HepG2 (cell line): ENCODE results near the gene ARHGDIA. TPM values are rescaled to one million over a fixed set of nuclear protein-coding genes. Genes with fewer than 3 reads are reported as not detected.

ENCODE experiments used
- ATAC-seq: fragments of 200-7000 bp; cut with Tn5 transposase; 3 replicates; pipeline ENCODE4 v1.9.1; 2020; ENCODE audit warnings: mild to moderate bottlenecking, moderate library complexity
- BruUV-seq: library from RNA; stranded (reverse); fragments of 400-500 nt; replicated peaks from 2 replicates; lab custom pipeline; 2021; lab: Mats Ljungman, UMichigan
- CTCF ChIA-PET: fragments of 300-600 bp; formaldehyde crosslinking; extraction: SDS; loops from one replicate; lab custom pipeline; 2021; ENCODE audit warnings: low total read pairs, inconsistent platforms, low intra/inter-chr PET ratio; lab: Yijun Ruan, JAX
- POLR2A ChIA-PET: fragments of 350-600 bp; sonication (Branson Sonifier 250); formaldehyde crosslinking; loops from one replicate; lab custom pipeline; 2020; ENCODE audit warnings: antibody characterized with exemption, inconsistent platforms; lab: Yijun Ruan, JAX
- DNase-seq: peaks from one replicate; pipeline ENCODE4 v3.0.0-alpha.2; 2015; ENCODE audit warnings: low spot score
- FAIRE-seq: peaks from 3 replicates; lab custom pipeline; 2011; peaks lifted over from hg19 to GRCh38; lab: Jason Lieb, UNC
- H2AFZ ChIP-seq: one replicate; pipeline ENCODE4 v1.6.1; 2011; ENCODE audit warnings: low read length, inconsistent platforms
- H3K27ac ChIP-seq: fragments of 300-600 bp; 3 replicates; pipeline ENCODE4 v1.8.0; 2011; ENCODE audit warnings: mixed run types, mild to moderate bottlenecking, mixed read lengths, low read length, inconsistent platforms; ENCODE audit not compliant: insufficient read depth; ENCODE audit errors: extremely low read length
- H3K27me3 ChIP-seq, 2 experiments: fragments of 200-600 bp in 1 of 2; 2 replicates in 1 of 2; 3 replicates in 1 of 2; pipeline versions ENCODE4 v1.6.0 to v1.8.0; 2011; ENCODE audit warnings: low read length in 2 of 2, mild to moderate bottlenecking in 2 of 2, moderate library complexity in 2 of 2, inconsistent platforms in 1 of 2; ENCODE audit not compliant: insufficient read depth in 2 of 2, control insufficient read depth in 1 of 2
- H3K36me3 ChIP-seq, 2 experiments: fragments of 200-600 bp in 1 of 2; replicated peaks in 1 of 2; 2 replicates in 1 of 2; 3 replicates in 1 of 2; pipeline versions ENCODE4 v1.5.1 to v1.8.0; 2011; ENCODE audit warnings: low read length in 2 of 2, inconsistent platforms in 1 of 2; ENCODE audit not compliant: insufficient read depth in 2 of 2, control insufficient read depth in 1 of 2
- H3K4me1 ChIP-seq: 2 replicates; pipeline ENCODE4 v1.5.1; 2012; ENCODE audit warnings: low read length, inconsistent platforms; ENCODE audit not compliant: insufficient read depth
- H3K4me2 ChIP-seq: 2 replicates; pipeline ENCODE4 v1.6.0; 2011; ENCODE audit warnings: low read depth, low read length, inconsistent platforms
- H3K4me3 ChIP-seq, 3 experiments: fragments of 200-600 bp in 1 of 3; sonication (generic), shearing (Covaris generic) in 1 of 3; replicated peaks in 1 of 3; 2 replicates each; pipeline ENCODE4 v1.5.1; 2011 to 2016; ENCODE audit warnings: low read length in 3 of 3, inconsistent platforms in 2 of 3, low read depth in 2 of 3, mild to moderate bottlenecking in 2 of 3, control low read depth in 1 of 3, mixed read lengths in 1 of 3; ENCODE audit not compliant: insufficient read depth in 1 of 3
- H3K79me2 ChIP-seq: one replicate; pipeline ENCODE4 v1.6.1; 2011; ENCODE audit warnings: low read length, inconsistent platforms; ENCODE audit not compliant: insufficient read depth
- H3K9ac ChIP-seq: 2 replicates; pipeline ENCODE4 v1.6.0; 2011; ENCODE audit warnings: mild to moderate bottlenecking, low read depth, low read length, inconsistent platforms; ENCODE audit not compliant: insufficient read depth
- H3K9me3 ChIP-seq: 2 replicates; pipeline ENCODE4 v1.5.1; 2012; ENCODE audit warnings: mild to moderate bottlenecking, low read length
- H4K20me1 ChIP-seq: 2 replicates; pipeline ENCODE4 v1.6.0; 2011; ENCODE audit warnings: inconsistent platforms, mild to moderate bottlenecking, low read length, moderate library complexity; ENCODE audit not compliant: insufficient read depth
- AGO2 ChIP-seq: fragments of 200-400 bp; formaldehyde crosslinking; optimal IDR thresholded peaks from 2 replicates; pipeline ENCODE3; 2017; ENCODE audit warnings: mild to moderate bottlenecking, low read depth, low read length, moderate library complexity
- HNRNPLL ChIP-seq: fragments of 200-400 bp; formaldehyde crosslinking; IDR thresholded peaks from 2 replicates; pipeline ENCODE4 v1.6.1; 2017; ENCODE audit warnings: mild to moderate bottlenecking, low read depth, low read length; ENCODE audit not compliant: poor library complexity, severe bottlenecking
- KDM5B ChIP-seq: sonication (generic); formaldehyde crosslinking; IDR thresholded peaks from 2 replicates; pipeline ENCODE4 v1.4.0; 2020; ENCODE audit warnings: missing genetic modification reagents, mild to moderate bottlenecking, borderline replicate concordance
- POLR2A ChIP-seq, 2 experiments: IDR thresholded peaks; 2 replicates each; pipeline ENCODE4 v1.6.1; 2011; ENCODE audit warnings: low read depth in 2 of 2, low read length in 2 of 2, mild to moderate bottlenecking in 1 of 2, moderate library complexity in 1 of 2; ENCODE audit not compliant: insufficient read depth in 1 of 2
- POLR2AphosphoS5 ChIP-seq: IDR thresholded peaks from 2 replicates; pipeline ENCODE4 v1.6.1; 2012; ENCODE audit warnings: low read depth, low read length
- RAD21 ChIP-seq: fragments of 450-650 bp; formaldehyde crosslinking; IDR thresholded peaks from 2 replicates; pipeline ENCODE4 v1.5.0; 2020; ENCODE audit warnings: mild to moderate bottlenecking
- RBFOX2 ChIP-seq: fragments of 200-400 bp; formaldehyde crosslinking; IDR thresholded peaks from 2 replicates; pipeline ENCODE4 v1.6.1; 2017; ENCODE audit warnings: low read depth, mild to moderate bottlenecking, low read length
- RBM22 ChIP-seq: fragments of 200-400 bp; formaldehyde crosslinking; optimal IDR thresholded peaks from 2 replicates; pipeline ENCODE3; 2017; ENCODE audit warnings: mild to moderate bottlenecking, low read length, moderate library complexity
- RBM39 ChIP-seq: fragments of 200-400 bp; formaldehyde crosslinking; IDR thresholded peaks from one replicate; pipeline ENCODE4 v1.6.1; 2018; ENCODE audit warnings: antibody characterized with exemption, mild to moderate bottlenecking, low read depth, low read length; ENCODE audit not compliant: poor library complexity, severe bottlenecking
- SP2 ChIP-seq: sonication (generic); formaldehyde crosslinking; IDR thresholded peaks from 2 replicates; pipeline ENCODE4 v1.5.1; 2020; ENCODE audit warnings: mild to moderate bottlenecking, missing genetic modification reagents
- TAF1 ChIP-seq: sonication (generic); formaldehyde crosslinking; IDR thresholded peaks from 2 replicates; pipeline ENCODE4 v1.4.0; 2020; ENCODE audit warnings: missing genetic modification reagents
- ZC3H4 ChIP-seq: sonication (generic); formaldehyde crosslinking; IDR thresholded peaks from 2 replicates; pipeline ENCODE4 v1.4.0; 2020; ENCODE audit warnings: missing genetic modification reagents, borderline replicate concordance
- ZNF20 ChIP-seq: sonication (generic); formaldehyde crosslinking; IDR thresholded peaks from 2 replicates; pipeline ENCODE4 v1.4.0; 2020; ENCODE audit warnings: mild to moderate bottlenecking, moderate library complexity, missing genetic modification reagents
- ZNF768 ChIP-seq: sonication (generic); formaldehyde crosslinking; IDR thresholded peaks from 2 replicates; pipeline ENCODE4 v1.4.0; 2020; ENCODE audit warnings: missing genetic modification reagents
- WGBS: methylation state at CpG from one replicate; pipeline ENCODE4 v1.1.6; 2017; ENCODE audit warnings: low lambda C conversion rate; 5-methylcytosine and 5-hydroxymethylcytosine counted together
- in situ Hi-C: cut with HindIII; loops from 2 replicates; pipeline ENCODE4 v1.10.0; 2017; ENCODE audit warnings: low pct_unique_long_range_greater_than_20kb; ENCODE audit not compliant: extremely low pct_ligation_motif_present
- intact Hi-C: fragments of 100-400 bp; cut with micrococcal nuclease; formaldehyde crosslinking; loops from one replicate; pipeline ENCODE4 v1.10.0; 2022; ENCODE audit not compliant: unreplicated experiment
- polyA plus RNA-seq, 8 experiments: library from polyadenylated mRNA; depleted of rRNA in 3 of 8; stranded (reverse) in 7 of 8; unstranded in 1 of 8; fragments of >200 nt; fragmentation: Illumina TruSeq in 4 of 8; extraction: Trizol in 4 of 8; gene quantifications; 2 replicates each; pipeline versions ENCODE4 v1.2.1 to v1.2.3, GENCODE V29; 2011 to 2016; ENCODE audit warnings: low read depth in 4 of 8, missing spikeins in 1 of 8, mixed read lengths in 1 of 8; ENCODE audit not compliant: insufficient read depth in 1 of 8
- total RNA-seq, 5 experiments: library from RNA; depleted of rRNA; stranded (reverse); fragments of >200 nt; fragmentation: Illumina TruSeq; extraction: Trizol; gene quantifications; 2 replicates each; pipeline ENCODE4 v1.2.3, GENCODE V29; 2016; ENCODE audit warnings: low read depth in 1 of 5

Gene ARHGDIA
- total and polyA plus RNA-seq, 2 of the 13 experiments (the other 11 are each of a cell fraction or from before 2014, with no cell fraction given): 40.0 to 64.0 TPM

GRCh38 chr17:81846743-81847689, 24.1 kb downstream of the ARHGDIA start:
- Histone ChIP-seq H3K4me1 (no peaks in the 10 kb centered on the region; the same call in 1 of the 2 replicates), H3K27me3 (no peaks in the 10 kb centered on the region), H3K27ac (no peak overlapping the region), H3K4me3 (no peak overlapping the region), H3K79me2 (no peaks in the 10 kb centered on the region), H3K9ac (no peak overlapping the region), H3K4me2 (no peak overlapping the region), H2AFZ (no peak overlapping the region), H4K20me1 (peaks cover 6% of the 10 kb centered on the region; the same call in 1 of the 2 replicates), H3K9me3 (no peaks in the 10 kb centered on the region), H3K36me3 (peaks cover 45 to 73% of the 10 kb centered on the region in 2 experiments)
- TF ChIP-seq ZNF20 (CRISPR knock-in tag) (no peak), ZNF768 (CRISPR knock-in tag) (peak; percentile 29; the same call in 1 of the 2 replicates), RBFOX2 (peak; percentile 60), AGO2 (peak; percentile 89), SP2 (no peak), TAF1 (CRISPR knock-in tag) (no peak), RBM22 (peak; percentile 80), KDM5B (CRISPR knock-in tag) (no peak), RAD21 (peak; percentile 21; the same call in 1 of the 2 replicates), ZC3H4 (CRISPR knock-in tag) (peak; percentile 52; the same call in 1 of the 2 replicates), HNRNPLL (peak; percentile 12), POLR2AphosphoS5 (peak; percentile 28; the same call in 1 of the 2 replicates), RBM39 (peak; percentile 20), POLR2A (IDR thresholded peaks at IDR 0.05; ENCODE audit: insufficient read depth in 1 of 2, low read depth in 2 of 2, low read length in 2 of 2) (peak; percentile 18 to 56; a peak in 3 of 4 replicates)
- FAIRE-seq (no peak), DNase-seq (no peak), ATAC-seq (peak; percentile 2)
- WGBS: 92% methylated on average over 20 of the region's 24 CpGs
- POLR2A ChIA-PET: interaction anchor here (1.2 kb wide), 1 partner anchor 14 kb away, joined by 4 read pairs; the partner anchor contains the start of gene MCRIP1
- CTCF ChIA-PET: no interaction called here
- in situ Hi-C loops (no loop called here), intact Hi-C loops (no loop called here)
- BruUV-seq: no TSS peak
